Measurements from ENCODE around the gene PDZRN3.

PDZRN3 gene

DNA sequence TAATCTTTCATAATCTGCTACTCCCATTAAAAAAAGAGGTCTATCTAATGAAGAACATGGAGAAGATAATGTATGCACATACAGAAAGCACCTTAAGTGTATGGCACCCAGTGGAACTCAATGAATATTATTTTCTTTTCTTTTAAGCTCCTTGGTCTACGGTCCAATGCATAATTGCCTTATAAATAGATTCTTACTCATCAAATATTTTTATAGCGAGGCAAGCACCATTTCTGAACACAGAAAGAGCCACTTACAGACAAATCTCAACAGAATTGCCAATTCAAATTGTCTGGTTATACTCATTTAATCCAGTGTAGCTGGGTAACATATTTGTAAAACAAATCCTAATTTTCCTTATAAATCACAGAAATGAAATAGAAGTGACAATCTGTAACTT is 6.3 kb downstream of the PDZRN3 start:
- ATAC-seq = no peak
- no peak for TF ChIP-seq RARB (CRISPR knock-in tag; IDR thresholded peaks at IDR 0.05)
- TF ChIP-seq ISL1 (CRISPR knock-in tag; IDR thresholded peaks at IDR 0.05) = peak; percentile 36

DNA sequence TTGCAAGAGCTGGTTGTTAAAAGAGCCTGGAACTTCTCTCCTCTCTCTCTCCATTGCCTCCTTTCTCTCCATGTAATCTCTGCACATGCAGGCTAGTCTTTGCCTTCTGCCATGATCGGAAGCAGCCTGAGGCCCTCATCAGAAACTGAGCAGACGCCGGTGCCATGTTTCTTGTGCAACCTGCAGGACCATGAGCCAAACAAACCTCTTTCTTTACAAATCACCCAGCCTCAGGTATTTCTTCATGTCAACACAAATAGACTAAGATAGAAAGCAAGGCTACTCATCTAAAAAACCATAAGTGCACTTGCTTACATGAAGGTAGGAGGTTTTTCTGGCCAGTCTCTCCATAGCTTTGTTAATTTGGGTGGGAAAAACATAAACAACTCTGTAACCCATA is 8.7 kb downstream of the PDZRN3 start:
- TF ChIP-seq ZC3H10 (CRISPR knock-in tag; IDR thresholded peaks at IDR 0.05) = no peak
- no peak for TF ChIP-seq ZNF8 (CRISPR knock-in tag; IDR thresholded peaks at IDR 0.05)
- no peak for TF ChIP-seq ARNTL (CRISPR knock-in tag; IDR thresholded peaks at IDR 0.05; ENCODE audit: borderline replicate concordance, low read depth)
- no peak for TF ChIP-seq ZFP30 (CRISPR knock-in tag; IDR thresholded peaks at IDR 0.05)
- TF ChIP-seq, protein P1, sequence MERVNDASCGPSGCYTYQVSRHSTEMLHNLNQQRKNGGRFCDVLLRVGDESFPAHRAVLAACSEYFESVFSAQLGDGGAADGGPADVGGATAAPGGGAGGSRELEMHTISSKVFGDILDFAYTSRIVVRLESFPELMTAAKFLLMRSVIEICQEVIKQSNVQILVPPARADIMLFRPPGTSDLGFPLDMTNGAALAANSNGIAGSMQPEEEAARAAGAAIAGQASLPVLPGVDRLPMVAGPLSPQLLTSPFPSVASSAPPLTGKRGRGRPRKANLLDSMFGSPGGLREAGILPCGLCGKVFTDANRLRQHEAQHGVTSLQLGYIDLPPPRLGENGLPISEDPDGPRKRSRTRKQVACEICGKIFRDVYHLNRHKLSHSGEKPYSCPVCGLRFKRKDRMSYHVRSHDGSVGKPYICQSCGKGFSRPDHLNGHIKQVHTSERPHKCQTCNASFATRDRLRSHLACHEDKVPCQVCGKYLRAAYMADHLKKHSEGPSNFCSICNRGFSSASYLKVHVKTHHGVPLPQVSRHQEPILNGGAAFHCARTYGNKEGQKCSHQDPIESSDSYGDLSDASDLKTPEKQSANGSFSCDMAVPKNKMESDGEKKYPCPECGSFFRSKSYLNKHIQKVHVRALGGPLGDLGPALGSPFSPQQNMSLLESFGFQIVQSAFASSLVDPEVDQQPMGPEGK (CRISPR knock-in tag; IDR thresholded peaks at IDR 0.05; ENCODE audit: borderline replicate concordance) = no peak
- TF ChIP-seq ZNF70 (CRISPR knock-in tag; IDR thresholded peaks at IDR 0.05) = no peak
- TF ChIP-seq RARB (CRISPR knock-in tag; IDR thresholded peaks at IDR 0.05) = no peak
- TF ChIP-seq PPARA (CRISPR knock-in tag; IDR thresholded peaks at IDR 0.05; ENCODE audit: borderline replicate concordance) = no peak
- no peak for ATAC-seq

DNA sequence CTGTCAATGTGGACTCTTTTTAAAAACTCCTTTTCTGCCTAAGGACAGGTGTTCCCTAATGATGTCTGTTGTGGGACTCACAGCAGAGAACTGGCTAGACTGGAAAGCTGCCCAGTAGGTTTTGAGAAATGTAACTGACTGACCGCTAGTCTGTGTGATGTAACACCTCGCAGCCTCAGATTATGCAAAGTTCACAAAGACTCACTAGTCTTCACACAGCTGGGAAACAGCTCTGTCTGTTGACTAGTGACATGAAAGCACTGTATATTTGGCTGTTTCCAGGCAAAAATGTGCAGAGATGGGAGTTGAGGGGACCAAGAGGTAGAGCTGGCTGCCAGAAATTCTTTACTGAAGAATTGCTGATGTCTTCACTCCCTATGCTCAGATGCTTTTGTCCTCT is 10.3 kb downstream of the PDZRN3 start:
- TF ChIP-seq, protein P2, sequence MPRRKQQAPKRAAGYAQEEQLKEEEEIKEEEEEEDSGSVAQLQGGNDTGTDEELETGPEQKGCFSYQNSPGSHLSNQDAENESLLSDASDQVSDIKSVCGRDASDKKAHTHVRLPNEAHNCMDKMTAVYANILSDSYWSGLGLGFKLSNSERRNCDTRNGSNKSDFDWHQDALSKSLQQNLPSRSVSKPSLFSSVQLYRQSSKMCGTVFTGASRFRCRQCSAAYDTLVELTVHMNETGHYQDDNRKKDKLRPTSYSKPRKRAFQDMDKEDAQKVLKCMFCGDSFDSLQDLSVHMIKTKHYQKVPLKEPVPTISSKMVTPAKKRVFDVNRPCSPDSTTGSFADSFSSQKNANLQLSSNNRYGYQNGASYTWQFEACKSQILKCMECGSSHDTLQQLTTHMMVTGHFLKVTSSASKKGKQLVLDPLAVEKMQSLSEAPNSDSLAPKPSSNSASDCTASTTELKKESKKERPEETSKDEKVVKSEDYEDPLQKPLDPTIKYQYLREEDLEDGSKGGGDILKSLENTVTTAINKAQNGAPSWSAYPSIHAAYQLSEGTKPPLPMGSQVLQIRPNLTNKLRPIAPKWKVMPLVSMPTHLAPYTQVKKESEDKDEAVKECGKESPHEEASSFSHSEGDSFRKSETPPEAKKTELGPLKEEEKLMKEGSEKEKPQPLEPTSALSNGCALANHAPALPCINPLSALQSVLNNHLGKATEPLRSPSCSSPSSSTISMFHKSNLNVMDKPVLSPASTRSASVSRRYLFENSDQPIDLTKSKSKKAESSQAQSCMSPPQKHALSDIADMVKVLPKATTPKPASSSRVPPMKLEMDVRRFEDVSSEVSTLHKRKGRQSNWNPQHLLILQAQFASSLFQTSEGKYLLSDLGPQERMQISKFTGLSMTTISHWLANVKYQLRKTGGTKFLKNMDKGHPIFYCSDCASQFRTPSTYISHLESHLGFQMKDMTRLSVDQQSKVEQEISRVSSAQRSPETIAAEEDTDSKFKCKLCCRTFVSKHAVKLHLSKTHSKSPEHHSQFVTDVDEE (CRISPR knock-in tag; IDR thresholded peaks at IDR 0.05) = no peak
- TF ChIP-seq TOX (CRISPR knock-in tag; IDR thresholded peaks at IDR 0.05; ENCODE audit: borderline replicate concordance) = no peak
- TF ChIP-seq ZNF70 (CRISPR knock-in tag; IDR thresholded peaks at IDR 0.05) = no peak
- no peak for TF ChIP-seq ZNF8 (CRISPR knock-in tag; IDR thresholded peaks at IDR 0.05)
- TF ChIP-seq TCF4 (CRISPR knock-in tag; IDR thresholded peaks at IDR 0.05; ENCODE audit: borderline replicate concordance) = no peak
- no peak for TF ChIP-seq ZC3H10 (CRISPR knock-in tag; IDR thresholded peaks at IDR 0.05)
- TF ChIP-seq OSR1 (CRISPR knock-in tag; IDR thresholded peaks at IDR 0.05) = no peak
- TF ChIP-seq SNAI2 (CRISPR knock-in tag; IDR thresholded peaks at IDR 0.05) = no peak
- TF ChIP-seq BACH2 (CRISPR knock-in tag; IDR thresholded peaks at IDR 0.05; ENCODE audit: borderline replicate concordance) = no peak
- TF ChIP-seq, protein P1 (CRISPR knock-in tag; IDR thresholded peaks at IDR 0.05; ENCODE audit: borderline replicate concordance) = no peak
- no peak for TF ChIP-seq PPARA (CRISPR knock-in tag; IDR thresholded peaks at IDR 0.05; ENCODE audit: borderline replicate concordance)
- TF ChIP-seq ZNF565 (CRISPR knock-in tag; conservative IDR thresholded peaks at IDR 0.05; ENCODE audit: low read depth) = no peak
- no peak for TF ChIP-seq ZFP30 (CRISPR knock-in tag; IDR thresholded peaks at IDR 0.05)
- peak; percentile 20 for ATAC-seq

DNA sequence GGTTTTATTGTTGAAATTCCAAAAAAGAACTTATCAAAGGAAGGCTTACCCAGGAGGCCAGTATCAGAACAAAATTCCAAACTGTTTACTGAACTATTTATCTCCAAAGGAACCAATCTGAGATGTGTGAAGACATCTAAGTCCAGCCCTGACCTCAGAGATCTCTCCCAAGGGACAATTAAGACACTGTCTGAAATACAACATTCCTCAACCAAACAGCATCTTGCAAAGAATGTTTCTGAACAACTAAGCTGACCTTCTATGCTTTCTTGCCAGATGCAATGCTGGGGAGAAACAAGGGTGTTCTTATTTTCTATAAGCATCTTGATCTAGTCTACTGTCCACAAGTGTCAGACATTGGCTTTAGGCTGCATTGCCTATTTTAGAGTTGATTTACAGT is 13.6 kb downstream of the PDZRN3 start:
- peak; percentile 36 for ATAC-seq
- TF ChIP-seq ZFP30 (CRISPR knock-in tag; IDR thresholded peaks at IDR 0.05) (peak; percentile 64; the same call in 1 of the 2 replicates), TOX (CRISPR knock-in tag; IDR thresholded peaks at IDR 0.05; ENCODE audit: borderline replicate concordance) (no peak), ZNF8 (CRISPR knock-in tag; IDR thresholded peaks at IDR 0.05) (no peak), TCF4 (CRISPR knock-in tag; IDR thresholded peaks at IDR 0.05; ENCODE audit: borderline replicate concordance) (no peak)
- TF ChIP-seq, protein P3, sequence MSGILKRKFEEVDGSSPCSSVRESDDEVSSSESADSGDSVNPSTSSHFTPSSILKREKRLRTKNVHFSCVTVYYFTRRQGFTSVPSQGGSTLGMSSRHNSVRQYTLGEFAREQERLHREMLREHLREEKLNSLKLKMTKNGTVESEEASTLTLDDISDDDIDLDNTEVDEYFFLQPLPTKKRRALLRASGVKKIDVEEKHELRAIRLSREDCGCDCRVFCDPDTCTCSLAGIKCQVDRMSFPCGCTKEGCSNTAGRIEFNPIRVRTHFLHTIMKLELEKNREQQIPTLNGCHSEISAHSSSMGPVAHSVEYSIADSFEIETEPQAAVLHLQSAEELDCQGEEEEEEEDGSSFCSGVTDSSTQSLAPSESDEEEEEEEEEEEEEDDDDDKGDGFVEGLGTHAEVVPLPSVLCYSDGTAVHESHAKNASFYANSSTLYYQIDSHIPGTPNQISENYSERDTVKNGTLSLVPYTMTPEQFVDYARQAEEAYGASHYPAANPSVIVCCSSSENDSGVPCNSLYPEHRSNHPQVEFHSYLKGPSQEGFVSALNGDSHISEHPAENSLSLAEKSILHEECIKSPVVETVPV (CRISPR knock-in tag; IDR thresholded peaks at IDR 0.05) = no peak

DNA sequence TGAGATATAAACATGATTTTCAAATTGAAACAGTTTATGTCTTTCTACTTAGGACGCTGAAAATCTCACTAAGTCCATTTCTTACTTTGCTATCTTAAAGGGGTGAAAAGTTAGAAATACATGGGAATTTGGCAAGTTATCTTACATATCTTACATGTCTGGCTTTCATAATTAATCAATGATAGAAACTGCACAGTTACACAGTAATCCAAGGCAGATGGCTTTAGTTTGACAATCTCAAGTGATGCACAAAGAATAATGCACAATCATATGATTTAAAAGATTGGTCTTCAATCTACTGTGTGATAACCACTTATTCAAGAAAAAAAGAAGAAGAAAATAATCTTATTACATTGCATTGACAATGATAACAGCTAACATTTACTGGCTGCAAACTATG is 14.2 kb downstream of the PDZRN3 start:
- ATAC-seq = peak; percentile 67
- TF ChIP-seq PPARA (CRISPR knock-in tag; IDR thresholded peaks at IDR 0.05; ENCODE audit: borderline replicate concordance) (no peak), CSDC2 (CRISPR knock-in tag; IDR thresholded peaks at IDR 0.05) (no peak), BACH2 (CRISPR knock-in tag; IDR thresholded peaks at IDR 0.05; ENCODE audit: borderline replicate concordance) (no peak), RARB (CRISPR knock-in tag; IDR thresholded peaks at IDR 0.05) (no peak), ARNTL (CRISPR knock-in tag; IDR thresholded peaks at IDR 0.05; ENCODE audit: borderline replicate concordance, low read depth) (no peak), OSR1 (CRISPR knock-in tag; IDR thresholded peaks at IDR 0.05) (no peak), TOX (CRISPR knock-in tag; IDR thresholded peaks at IDR 0.05; ENCODE audit: borderline replicate concordance) (peak; percentile 74), SNAI2 (CRISPR knock-in tag; IDR thresholded peaks at IDR 0.05) (no peak), ZFP30 (CRISPR knock-in tag; IDR thresholded peaks at IDR 0.05) (no peak), ISL1 (CRISPR knock-in tag; IDR thresholded peaks at IDR 0.05) (peak; percentile 87), ZNF70 (CRISPR knock-in tag; IDR thresholded peaks at IDR 0.05) (no peak)
- TF ChIP-seq, protein P4, sequence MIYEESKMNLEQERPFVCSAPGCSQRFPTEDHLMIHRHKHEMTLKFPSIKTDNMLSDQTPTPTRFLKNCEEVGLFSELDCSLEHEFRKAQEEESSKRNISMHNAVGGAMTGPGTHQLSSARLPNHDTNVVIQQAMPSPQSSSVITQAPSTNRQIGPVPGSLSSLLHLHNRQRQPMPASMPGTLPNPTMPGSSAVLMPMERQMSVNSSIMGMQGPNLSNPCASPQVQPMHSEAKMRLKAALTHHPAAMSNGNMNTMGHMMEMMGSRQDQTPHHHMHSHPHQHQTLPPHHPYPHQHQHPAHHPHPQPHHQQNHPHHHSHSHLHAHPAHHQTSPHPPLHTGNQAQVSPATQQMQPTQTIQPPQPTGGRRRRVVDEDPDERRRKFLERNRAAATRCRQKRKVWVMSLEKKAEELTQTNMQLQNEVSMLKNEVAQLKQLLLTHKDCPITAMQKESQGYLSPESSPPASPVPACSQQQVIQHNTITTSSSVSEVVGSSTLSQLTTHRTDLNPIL (CRISPR knock-in tag; IDR thresholded peaks at IDR 0.05; ENCODE audit: low read depth) = peak; percentile 19; the same call in 1 of the 2 replicates
- TF ChIP-seq, protein P5, sequence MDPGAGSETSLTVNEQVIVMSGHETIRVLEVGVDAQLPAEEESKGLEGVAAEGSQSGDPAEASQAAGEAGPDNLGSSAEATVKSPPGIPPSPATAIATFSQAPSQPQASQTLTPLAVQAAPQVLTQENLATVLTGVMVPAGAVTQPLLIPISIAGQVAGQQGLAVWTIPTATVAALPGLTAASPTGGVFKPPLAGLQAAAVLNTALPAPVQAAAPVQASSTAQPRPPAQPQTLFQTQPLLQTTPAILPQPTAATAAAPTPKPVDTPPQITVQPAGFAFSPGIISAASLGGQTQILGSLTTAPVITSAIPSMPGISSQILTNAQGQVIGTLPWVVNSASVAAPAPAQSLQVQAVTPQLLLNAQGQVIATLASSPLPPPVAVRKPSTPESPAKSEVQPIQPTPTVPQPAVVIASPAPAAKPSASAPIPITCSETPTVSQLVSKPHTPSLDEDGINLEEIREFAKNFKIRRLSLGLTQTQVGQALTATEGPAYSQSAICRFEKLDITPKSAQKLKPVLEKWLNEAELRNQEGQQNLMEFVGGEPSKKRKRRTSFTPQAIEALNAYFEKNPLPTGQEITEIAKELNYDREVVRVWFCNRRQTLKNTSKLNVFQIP (CRISPR knock-in tag; IDR thresholded peaks at IDR 0.05; ENCODE audit: borderline replicate concordance, low read depth) = no peak
